Esophagus muscularis mucosa (tissue), 3 donors: Measurements from ENCODE around the gene PCDHAC2.

Source experiments
- POLR2AphosphoS5 ChIP-seq, 2 donors: sonication (generic); formaldehyde crosslinking; IDR thresholded peaks; one replicate each; pipeline ENCODE4 v1.6.1; 2017; ENCODE audit warnings: antibody characterized with exemption in 2 of 2
- TF ChIP-seq, protein P1 (sequence below), 3 experiments: fragments of 200-600 bp in 2 of 3; fragments of 450-650 bp in 1 of 3; sonication (generic) in 2 of 3; IDR thresholded peaks; one replicate each; pipeline ENCODE4 v1.5.1; 2017 to 2019; ENCODE audit warnings: antibody characterized with exemption in 3 of 3, mild to moderate bottlenecking in 2 of 3, moderate library complexity in 1 of 3

GRCh38 chr5:140966293-140967225 lies at the start of gene PCDHAC2:
- TF ChIP-seq POLR2AphosphoS5 (IDR thresholded peaks at IDR 0.05): peak; percentile 23 to 72
- TF ChIP-seq, protein P1, sequence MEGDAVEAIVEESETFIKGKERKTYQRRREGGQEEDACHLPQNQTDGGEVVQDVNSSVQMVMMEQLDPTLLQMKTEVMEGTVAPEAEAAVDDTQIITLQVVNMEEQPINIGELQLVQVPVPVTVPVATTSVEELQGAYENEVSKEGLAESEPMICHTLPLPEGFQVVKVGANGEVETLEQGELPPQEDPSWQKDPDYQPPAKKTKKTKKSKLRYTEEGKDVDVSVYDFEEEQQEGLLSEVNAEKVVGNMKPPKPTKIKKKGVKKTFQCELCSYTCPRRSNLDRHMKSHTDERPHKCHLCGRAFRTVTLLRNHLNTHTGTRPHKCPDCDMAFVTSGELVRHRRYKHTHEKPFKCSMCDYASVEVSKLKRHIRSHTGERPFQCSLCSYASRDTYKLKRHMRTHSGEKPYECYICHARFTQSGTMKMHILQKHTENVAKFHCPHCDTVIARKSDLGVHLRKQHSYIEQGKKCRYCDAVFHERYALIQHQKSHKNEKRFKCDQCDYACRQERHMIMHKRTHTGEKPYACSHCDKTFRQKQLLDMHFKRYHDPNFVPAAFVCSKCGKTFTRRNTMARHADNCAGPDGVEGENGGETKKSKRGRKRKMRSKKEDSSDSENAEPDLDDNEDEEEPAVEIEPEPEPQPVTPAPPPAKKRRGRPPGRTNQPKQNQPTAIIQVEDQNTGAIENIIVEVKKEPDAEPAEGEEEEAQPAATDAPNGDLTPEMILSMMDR (IDR thresholded peaks at IDR 0.05): no peak
